ENCODE data around the gene PATJ.

Gene PATJ

DNA sequence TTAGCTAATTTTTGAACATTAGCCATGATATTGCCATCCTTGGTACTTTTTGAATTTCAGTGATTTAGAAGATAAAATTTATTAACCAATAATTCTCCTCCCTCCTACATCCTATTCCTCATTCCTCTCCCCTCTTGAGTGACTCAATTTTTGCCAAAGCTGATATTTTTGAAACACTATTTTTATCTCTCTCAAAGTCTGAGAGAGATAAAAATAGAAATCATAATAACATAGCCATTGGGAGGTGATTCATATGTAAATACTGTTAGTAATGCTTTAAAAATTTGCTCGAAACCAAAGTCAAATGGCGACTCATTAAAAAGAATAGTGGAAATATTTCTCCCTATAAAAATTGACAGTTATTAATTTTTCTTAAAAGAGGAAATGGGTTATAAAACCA is 97.4 kb downstream of the PATJ start:
- Histone ChIP-seq H3K4me3 (ENCODE audit: insufficient read depth, low read length, poor library complexity, severe bottlenecking) (no peak overlapping the region), H3K27ac (ENCODE audit: low read depth, low read length) (no peak overlapping the region), H3F3A (ENCODE audit: insufficient read depth) (no peaks in the 10 kb centered on the region; the same call in 1 of the 2 replicates), H3K9me2 (replicated peaks; ENCODE audit: insufficient read depth, low read length) (no peaks in the 10 kb centered on the region), H3K36me3 (ENCODE audit: low read length) (no peaks in the 10 kb centered on the region), H2AFZ (ENCODE audit: low read depth, low read length, severe bottlenecking) (no peak overlapping the region), H3K27me3 (ENCODE audit: low read length) (no peaks in the 10 kb centered on the region), H4K20me1 (ENCODE audit: low read depth, low read length) (no peaks in the 10 kb centered on the region), H3K4me2 (ENCODE audit: low read depth, low read length, poor library complexity, severe bottlenecking) (no peak overlapping the region), H3K9ac (ENCODE audit: low read length) (no peak overlapping the region), H3K79me2 (ENCODE audit: insufficient read depth, low read length) (no peaks in the 10 kb centered on the region), H3K9me3 (ENCODE audit: insufficient read depth, low read length) (no peaks in the 10 kb centered on the region)
- TF ChIP-seq, protein P1, sequence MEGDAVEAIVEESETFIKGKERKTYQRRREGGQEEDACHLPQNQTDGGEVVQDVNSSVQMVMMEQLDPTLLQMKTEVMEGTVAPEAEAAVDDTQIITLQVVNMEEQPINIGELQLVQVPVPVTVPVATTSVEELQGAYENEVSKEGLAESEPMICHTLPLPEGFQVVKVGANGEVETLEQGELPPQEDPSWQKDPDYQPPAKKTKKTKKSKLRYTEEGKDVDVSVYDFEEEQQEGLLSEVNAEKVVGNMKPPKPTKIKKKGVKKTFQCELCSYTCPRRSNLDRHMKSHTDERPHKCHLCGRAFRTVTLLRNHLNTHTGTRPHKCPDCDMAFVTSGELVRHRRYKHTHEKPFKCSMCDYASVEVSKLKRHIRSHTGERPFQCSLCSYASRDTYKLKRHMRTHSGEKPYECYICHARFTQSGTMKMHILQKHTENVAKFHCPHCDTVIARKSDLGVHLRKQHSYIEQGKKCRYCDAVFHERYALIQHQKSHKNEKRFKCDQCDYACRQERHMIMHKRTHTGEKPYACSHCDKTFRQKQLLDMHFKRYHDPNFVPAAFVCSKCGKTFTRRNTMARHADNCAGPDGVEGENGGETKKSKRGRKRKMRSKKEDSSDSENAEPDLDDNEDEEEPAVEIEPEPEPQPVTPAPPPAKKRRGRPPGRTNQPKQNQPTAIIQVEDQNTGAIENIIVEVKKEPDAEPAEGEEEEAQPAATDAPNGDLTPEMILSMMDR (IDR thresholded peaks at IDR 0.05; ENCODE audit: insufficient read depth, low read length, poor library complexity, severe bottlenecking) = no peak
- no peak for TF ChIP-seq EZH2phosphoT487 (conservative IDR thresholded peaks at IDR 0.05; ENCODE audit: low read length)

DNA sequence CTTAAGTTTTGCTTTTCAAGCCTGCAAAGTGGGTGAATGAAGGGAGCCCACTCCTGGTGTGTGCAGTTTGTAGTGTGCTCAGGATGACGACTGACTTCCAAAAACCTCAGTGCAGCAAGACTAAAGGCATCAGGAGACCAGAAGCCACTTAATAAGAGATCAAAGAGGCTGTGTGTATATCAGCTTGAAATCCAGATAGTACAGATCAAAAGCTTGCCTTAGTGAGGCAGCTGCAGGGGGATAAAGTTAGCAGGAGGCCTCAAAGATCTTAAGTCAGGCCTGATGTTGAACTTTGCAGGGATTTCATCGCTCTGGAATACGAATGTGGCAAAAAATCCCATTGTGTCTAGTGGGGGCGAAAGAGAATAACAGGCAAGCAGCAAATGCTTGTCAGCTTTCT is 99.8 kb downstream of the PATJ start:
- Histone ChIP-seq H3K27me3 (ENCODE audit: low read length) (no peaks in the 10 kb centered on the region), H3K9me2 (replicated peaks; ENCODE audit: insufficient read depth, low read length) (no peaks in the 10 kb centered on the region), H3K79me2 (ENCODE audit: insufficient read depth, low read length) (no peaks in the 10 kb centered on the region), H3K4me2 (ENCODE audit: low read depth, low read length, poor library complexity, severe bottlenecking) (no peak overlapping the region), H3F3A (ENCODE audit: insufficient read depth) (no peaks in the 10 kb centered on the region), H3K9ac (ENCODE audit: low read length) (no peak overlapping the region), H3K27ac (ENCODE audit: low read depth, low read length) (no peak overlapping the region), H3K36me3 (ENCODE audit: low read length) (no peaks in the 10 kb centered on the region), H2AFZ (ENCODE audit: low read depth, low read length, severe bottlenecking) (no peak overlapping the region), H3K4me3 (ENCODE audit: insufficient read depth, low read length, poor library complexity, severe bottlenecking) (no peak overlapping the region), H4K20me1 (ENCODE audit: low read depth, low read length) (no peaks in the 10 kb centered on the region), H3K9me3 (ENCODE audit: insufficient read depth, low read length) (no peaks in the 10 kb centered on the region)
- TF ChIP-seq, protein P1 (IDR thresholded peaks at IDR 0.05; ENCODE audit: insufficient read depth, low read length, poor library complexity, severe bottlenecking) = no peak
- TF ChIP-seq EZH2phosphoT487 (conservative IDR thresholded peaks at IDR 0.05; ENCODE audit: low read length) = no peak

DNA sequence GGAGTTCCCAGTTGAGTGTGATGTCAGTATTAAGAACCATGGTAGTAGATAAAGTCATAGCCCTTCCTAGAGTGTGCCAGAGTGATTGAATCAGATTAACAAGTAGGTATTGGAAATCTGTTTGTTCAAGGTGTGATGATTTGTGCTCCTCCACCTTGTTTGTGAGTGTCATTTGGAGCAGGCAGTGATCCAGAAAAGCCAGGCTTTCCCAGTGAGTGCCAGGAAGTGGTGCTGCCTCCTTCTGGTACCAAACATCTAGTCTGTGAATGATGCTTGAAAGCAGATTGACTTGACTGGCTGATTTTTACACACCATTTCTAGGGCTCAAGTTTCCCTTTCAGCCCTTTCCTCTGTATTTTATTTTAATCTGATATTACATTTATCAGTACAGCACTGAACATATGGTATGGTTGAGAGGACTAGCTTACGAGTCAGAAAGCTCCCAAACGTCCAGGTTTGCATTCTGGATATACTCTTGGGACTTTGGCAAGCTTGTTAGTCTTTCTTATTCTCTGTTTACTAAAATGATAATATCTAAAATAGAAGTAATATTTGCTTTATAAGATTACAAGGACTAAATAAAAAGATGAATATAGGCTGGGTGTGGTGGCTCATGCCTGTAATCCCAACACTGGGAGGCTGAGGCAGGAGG is 100.7 kb downstream of the PATJ start:
- no peak overlapping the region for H3K27ac ChIP-seq (ENCODE audit: low read depth, low read length)
- no peak overlapping the region for H3K4me3 ChIP-seq (ENCODE audit: insufficient read depth, low read length, poor library complexity, severe bottlenecking)
- H3K4me2 ChIP-seq (ENCODE audit: low read depth, low read length, poor library complexity, severe bottlenecking) = no peak overlapping the region
- no peaks in the 10 kb centered on the region for H3K9me3 ChIP-seq (ENCODE audit: insufficient read depth, low read length)
- no peak overlapping the region for H2AFZ ChIP-seq (ENCODE audit: low read depth, low read length, severe bottlenecking)
- H3K27me3 ChIP-seq (ENCODE audit: low read length) = no peaks in the 10 kb centered on the region
- no peaks in the 10 kb centered on the region for H3K36me3 ChIP-seq (ENCODE audit: low read length)
- no peak overlapping the region for H3K9ac ChIP-seq (ENCODE audit: low read length)
- no peak for TF ChIP-seq EZH2phosphoT487 (conservative IDR thresholded peaks at IDR 0.05; ENCODE audit: low read length)
- TF ChIP-seq, protein P1 (IDR thresholded peaks at IDR 0.05; ENCODE audit: insufficient read depth, low read length, poor library complexity, severe bottlenecking) = no peak
- H3K79me2 ChIP-seq (ENCODE audit: insufficient read depth, low read length) = no peaks in the 10 kb centered on the region
- H3K9me2 ChIP-seq (replicated peaks; ENCODE audit: insufficient read depth, low read length) = no peaks in the 10 kb centered on the region
- H4K20me1 ChIP-seq (ENCODE audit: low read depth, low read length) = no peaks in the 10 kb centered on the region
- H3F3A ChIP-seq (ENCODE audit: insufficient read depth) = no peaks in the 10 kb centered on the region

Measured in SU-DHL-6 (cell line).